Heart left ventricle (tissue), 13 donors: ENCODE results near the gene TLE1.

Experiments
- POLR2A ChIP-seq, 2 donors: fragments of 450-650 bp; IDR thresholded peaks; one replicate each; pipeline ENCODE4 v1.6.1; 2017; ENCODE audit warnings: antibody characterized with exemption in 2 of 2, mild to moderate bottlenecking in 2 of 2, moderate library complexity in 2 of 2
- TF ChIP-seq, protein P1 (sequence below), 12 donors: fragments of 200-600 bp; sonication (generic) in 4 of 12; IDR thresholded peaks; one replicate each; pipeline versions ENCODE4 v1.5.0 to v1.8.0; 2018 to 2022; ENCODE audit warnings: antibody characterized with exemption in 12 of 12, mild to moderate bottlenecking in 5 of 12
- donor health status: ischemic (EF 13 %, LVEDD 7.1; RV severe dilation, severe dysfunction).
- donor health status: DM: no; HTN: yes; CAD: no.
- donor health status: DM: no; HTN: no; CAD: no.
- donor health status: ischemic (EF 25% LVEDD 6.9; RV normal size, moderate dysfunction).
- donor health status: ischemic (EF 25% LVEDD 5.7; RV mildly dilated, moderate dysfunction).
- donor health status: ischemic (EF 35%, LVEDD 5.7; RV mildly dilated, moderate dysfunction).
- donor health status: nonischemic (EF 11% LVEDD 7.7; RV severe dilation, severe dysfunction).
- donor health status: DM: yes; HTN: yes; CAD: no.
- donor health status: PGD.
- donor health status: ischemic (EF 29% LVEDD 5.4; RV normal size, mild dysfunction).
- donor health status: nonischemic (EF 23%, LVEDD 6.1; RV moderate dilation, normal function).

DNA sequence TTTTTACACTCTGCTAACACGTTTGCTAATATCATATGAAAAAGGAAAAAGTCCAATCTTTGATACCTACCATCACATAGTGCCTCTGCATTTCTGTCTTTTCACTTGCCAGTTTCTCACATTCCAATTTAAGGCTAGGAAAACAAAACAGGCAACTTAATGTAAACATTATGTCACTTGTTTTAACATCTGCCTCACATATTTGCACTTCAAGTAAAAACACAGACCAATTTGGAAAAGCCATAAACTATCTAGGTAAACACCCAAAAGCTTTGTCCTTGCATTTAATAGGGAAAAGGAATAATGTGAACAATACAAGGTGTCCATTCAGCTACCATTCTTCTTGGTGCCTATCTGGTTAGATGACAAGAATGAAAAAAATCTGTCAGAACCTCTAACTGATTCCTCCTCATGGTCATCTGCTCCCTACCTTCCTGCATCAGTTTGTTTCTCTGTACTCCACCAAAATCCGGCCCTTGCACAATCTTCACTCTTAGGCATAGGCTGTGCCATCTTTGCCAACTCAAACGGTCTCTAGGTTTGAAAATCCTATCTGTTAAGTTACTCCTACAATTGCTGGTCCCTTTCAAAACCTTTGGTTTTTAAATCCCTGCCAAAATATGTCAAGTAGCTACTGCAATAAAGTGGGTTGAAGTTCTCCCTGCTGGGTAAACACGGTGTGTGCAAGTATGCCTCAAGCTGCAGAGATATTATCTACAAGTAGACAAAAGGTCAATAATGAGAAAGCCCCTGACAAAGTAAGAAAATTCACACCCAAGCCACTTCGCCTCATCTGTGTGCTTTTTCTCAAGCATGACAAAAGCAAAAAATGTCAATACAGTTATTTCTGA lies 3.4 kb downstream of the TLE1 start:
- TF ChIP-seq, protein P1, sequence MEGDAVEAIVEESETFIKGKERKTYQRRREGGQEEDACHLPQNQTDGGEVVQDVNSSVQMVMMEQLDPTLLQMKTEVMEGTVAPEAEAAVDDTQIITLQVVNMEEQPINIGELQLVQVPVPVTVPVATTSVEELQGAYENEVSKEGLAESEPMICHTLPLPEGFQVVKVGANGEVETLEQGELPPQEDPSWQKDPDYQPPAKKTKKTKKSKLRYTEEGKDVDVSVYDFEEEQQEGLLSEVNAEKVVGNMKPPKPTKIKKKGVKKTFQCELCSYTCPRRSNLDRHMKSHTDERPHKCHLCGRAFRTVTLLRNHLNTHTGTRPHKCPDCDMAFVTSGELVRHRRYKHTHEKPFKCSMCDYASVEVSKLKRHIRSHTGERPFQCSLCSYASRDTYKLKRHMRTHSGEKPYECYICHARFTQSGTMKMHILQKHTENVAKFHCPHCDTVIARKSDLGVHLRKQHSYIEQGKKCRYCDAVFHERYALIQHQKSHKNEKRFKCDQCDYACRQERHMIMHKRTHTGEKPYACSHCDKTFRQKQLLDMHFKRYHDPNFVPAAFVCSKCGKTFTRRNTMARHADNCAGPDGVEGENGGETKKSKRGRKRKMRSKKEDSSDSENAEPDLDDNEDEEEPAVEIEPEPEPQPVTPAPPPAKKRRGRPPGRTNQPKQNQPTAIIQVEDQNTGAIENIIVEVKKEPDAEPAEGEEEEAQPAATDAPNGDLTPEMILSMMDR (IDR thresholded peaks at IDR 0.05) = no peak
- no peak for TF ChIP-seq POLR2A (IDR thresholded peaks at IDR 0.05)
